ENCODE measurements around the gene VPS52. TPM values are rescaled to one million over a fixed set of nuclear protein-coding genes. Genes with fewer than 3 reads are reported as not detected.
A peak's percentile ranks its signal among the peaks of the same experiment; 100 is the strongest.
"Not testable (repeated sequence)": the region's sequence is repeated elsewhere in the genome, so short reads cannot be mapped to it uniquely, and the experiment has no call there.

VPS52 gene
- total RNA-seq, 4 donors from 2014 or later, result 37.7 to 46.5 (median 45.2) TPM

DNA sequence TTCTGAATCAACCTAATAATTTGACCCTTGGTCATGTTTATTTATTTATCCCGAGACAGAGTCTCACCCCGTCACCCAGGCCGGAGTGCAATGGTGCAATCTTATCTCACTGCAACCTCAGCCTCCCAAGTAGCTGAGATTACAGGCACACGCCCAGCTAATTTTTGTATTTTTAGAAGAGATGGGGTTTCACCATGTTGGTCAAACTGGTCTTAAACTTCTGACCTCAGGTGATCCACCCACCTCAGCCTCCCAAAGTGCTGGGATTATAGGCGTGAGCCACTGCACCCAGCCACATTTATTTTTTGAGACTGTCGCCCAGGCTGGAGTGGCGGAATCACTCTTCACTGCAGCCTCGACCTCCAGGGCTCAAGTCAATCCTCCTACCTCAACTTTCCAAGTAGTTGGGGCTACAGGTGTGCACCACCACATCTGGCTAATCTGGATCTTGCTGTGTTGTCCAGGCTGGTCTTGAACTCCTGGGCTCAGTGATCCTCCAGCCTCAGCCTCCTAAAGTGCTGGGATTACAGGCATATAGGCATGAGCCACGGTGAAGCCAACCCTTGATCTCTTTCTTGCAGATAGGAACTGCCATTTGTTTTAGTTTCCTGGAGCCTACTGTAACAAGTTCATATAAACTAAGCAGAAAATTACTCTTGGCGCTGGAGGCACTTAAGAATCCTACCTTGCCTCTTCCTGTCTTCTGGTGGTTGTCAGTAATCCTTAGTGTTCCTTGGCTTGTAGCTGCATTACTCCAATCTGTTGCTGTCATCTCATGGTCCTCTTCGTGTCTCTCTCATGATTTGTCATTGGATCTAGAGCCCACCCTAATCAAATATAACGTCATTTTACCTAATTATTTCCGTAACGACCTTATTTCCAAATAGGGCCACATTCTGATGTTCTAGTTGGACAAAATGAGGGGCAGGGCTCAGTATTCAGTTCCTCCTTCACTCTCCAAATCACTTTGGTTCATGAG lies 2.5 kb upstream of the VPS52 start:
- no peak for DNase-seq (ENCODE audit: low spot score in 2 of 2)
- H3K27ac ChIP-seq, result no peak overlapping the region
- TF ChIP-seq POLR2A (IDR thresholded peaks at IDR 0.05) (no peak), EP300 (IDR thresholded peaks at IDR 0.05) (no peak)
- TF ChIP-seq, protein P1, sequence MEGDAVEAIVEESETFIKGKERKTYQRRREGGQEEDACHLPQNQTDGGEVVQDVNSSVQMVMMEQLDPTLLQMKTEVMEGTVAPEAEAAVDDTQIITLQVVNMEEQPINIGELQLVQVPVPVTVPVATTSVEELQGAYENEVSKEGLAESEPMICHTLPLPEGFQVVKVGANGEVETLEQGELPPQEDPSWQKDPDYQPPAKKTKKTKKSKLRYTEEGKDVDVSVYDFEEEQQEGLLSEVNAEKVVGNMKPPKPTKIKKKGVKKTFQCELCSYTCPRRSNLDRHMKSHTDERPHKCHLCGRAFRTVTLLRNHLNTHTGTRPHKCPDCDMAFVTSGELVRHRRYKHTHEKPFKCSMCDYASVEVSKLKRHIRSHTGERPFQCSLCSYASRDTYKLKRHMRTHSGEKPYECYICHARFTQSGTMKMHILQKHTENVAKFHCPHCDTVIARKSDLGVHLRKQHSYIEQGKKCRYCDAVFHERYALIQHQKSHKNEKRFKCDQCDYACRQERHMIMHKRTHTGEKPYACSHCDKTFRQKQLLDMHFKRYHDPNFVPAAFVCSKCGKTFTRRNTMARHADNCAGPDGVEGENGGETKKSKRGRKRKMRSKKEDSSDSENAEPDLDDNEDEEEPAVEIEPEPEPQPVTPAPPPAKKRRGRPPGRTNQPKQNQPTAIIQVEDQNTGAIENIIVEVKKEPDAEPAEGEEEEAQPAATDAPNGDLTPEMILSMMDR (IDR thresholded peaks at IDR 0.05), result no peak
- H3K9me3 ChIP-seq, result no peaks in the 10 kb centered on the region
- H3K27me3 ChIP-seq, result no peaks in the 10 kb centered on the region
- no peak overlapping the region for H3K4me3 ChIP-seq
- peaks cover 0 to 54% (median 16%) of the 10 kb centered on the region in 3 donors for H3K36me3 ChIP-seq
- 70 to 71% methylated on average over 14 of the region's 14 CpGs for WGBS, 2 donors
- H3K4me1 ChIP-seq, result peaks cover 3 to 80% (median 57%) of the 10 kb centered on the region in 4 donors

DNA sequence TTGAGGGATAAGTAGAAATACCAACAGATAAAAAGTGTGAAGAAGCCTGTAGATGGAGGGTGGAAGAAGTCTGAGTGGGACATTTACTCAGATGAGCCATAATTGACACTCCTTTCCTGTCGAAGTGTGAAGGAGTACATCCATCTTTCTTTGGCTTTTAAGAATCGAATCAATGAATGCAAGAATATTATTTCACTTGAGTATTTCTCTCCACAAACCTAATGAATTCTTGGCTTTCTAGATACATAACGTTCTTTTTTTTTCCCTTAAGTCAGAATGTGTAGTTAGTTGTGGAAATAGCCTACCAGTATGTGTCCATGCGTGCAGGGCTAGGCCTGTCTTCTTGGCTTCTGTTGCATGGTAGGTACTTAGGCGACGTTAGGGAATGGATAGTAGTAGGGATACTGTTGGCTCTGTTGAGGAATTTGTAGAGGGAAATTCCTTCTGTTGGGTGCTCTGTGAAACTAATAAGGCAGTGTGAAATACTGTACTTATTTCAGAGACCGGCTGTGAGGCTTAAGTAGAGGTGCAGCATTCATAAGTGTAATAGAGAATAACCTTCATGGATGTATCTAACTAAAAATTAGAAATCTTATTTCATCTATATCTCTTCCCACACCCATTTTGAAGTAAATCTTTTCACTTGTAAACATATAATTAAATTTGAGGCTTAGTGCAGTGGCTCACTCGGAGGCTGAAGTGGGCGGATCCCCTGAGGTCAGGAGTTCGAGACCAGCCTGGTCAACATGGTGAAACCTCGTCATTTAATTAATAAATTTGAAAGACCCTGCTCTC lies 1.6 kb upstream of the VPS52 start:
- DNase-seq (ENCODE audit: low spot score in 2 of 2), result no peak
- peaks cover 0 to 54% (median 16%) of the 10 kb centered on the region in 3 donors for H3K36me3 ChIP-seq
- H3K27me3 ChIP-seq, result no peaks in the 10 kb centered on the region
- WGBS, 2 donors, result 61% methylated on average over 11 of the region's 11 CpGs
- peak overlapping the region in 3 of 4 donors; percentile 80 to 94 (median 82) for H3K4me3 ChIP-seq
- peaks cover 3 to 78% (median 56%) of the 10 kb centered on the region in 4 donors for H3K4me1 ChIP-seq
- H3K27ac ChIP-seq, result peak overlapping the region in 3 of 4 donors; percentile 86 to 96 (median 93)
- TF ChIP-seq POLR2A (IDR thresholded peaks at IDR 0.05) (no peak), EP300 (IDR thresholded peaks at IDR 0.05) (no peak)
- H3K9me3 ChIP-seq, result no peaks in the 10 kb centered on the region

DNA sequence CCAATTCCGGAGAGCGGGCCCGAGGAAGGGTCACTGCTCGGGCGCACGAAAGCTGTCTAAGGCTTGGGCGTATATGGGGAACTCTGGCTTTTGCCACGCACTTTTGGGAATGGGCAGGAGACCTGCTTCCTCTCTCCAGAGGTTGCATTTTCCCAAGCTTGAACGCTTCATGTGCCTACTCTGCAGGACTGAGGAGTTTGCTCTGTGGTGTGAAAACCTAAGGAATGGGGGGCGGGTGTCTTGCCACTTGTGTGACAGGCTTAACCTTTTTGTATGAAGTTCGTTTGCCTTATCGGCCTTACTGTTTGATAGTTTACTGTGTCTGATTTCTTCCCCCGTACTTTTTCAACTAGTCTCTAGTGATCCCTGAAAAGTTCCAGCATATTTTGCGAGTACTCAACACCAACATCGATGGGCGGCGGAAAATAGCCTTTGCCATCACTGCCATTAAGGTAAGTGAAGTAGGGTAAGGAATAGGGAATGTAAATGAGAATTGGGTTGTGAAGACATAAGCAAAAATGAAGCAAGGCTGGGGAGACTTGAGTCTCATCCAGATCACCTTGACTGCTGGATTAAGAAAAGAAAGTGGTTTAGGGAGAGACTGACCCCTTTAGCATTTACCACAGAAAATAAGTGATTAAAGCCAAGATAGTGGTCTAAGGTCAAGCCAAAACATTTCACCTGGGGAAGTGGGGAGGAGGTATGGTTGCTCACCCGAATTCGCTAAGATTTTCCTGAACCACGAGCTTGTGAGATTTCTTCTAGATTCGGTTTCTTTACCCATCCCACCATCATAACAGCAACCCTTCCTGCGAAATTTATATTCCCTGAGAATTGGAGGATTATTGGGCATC lies 826 bp upstream of the VPS52 start:
- Histone ChIP-seq H3K27ac (peak overlapping the region; percentile 29 to 96 (median 90)), H3K36me3 (peaks cover 0 to 62% (median 24%) of the 10 kb centered on the region in 3 donors), H3K27me3 (no peaks in the 10 kb centered on the region), H3K9me3 (no peaks in the 10 kb centered on the region), H3K4me3 (peak overlapping the region; percentile 80 to 94 (median 82)), H3K4me1 (peaks cover 3 to 70% (median 50%) of the 10 kb centered on the region in 4 donors)
- no peak for DNase-seq (ENCODE audit: low spot score in 2 of 2)
- no peak for TF ChIP-seq POLR2A (IDR thresholded peaks at IDR 0.05)
- no peak for TF ChIP-seq EP300 (IDR thresholded peaks at IDR 0.05)
- TF ChIP-seq, protein P1 (IDR thresholded peaks at IDR 0.05), result no peak
- WGBS, 2 donors, result 14 to 15% methylated on average over 22 of the region's 22 CpGs

DNA sequence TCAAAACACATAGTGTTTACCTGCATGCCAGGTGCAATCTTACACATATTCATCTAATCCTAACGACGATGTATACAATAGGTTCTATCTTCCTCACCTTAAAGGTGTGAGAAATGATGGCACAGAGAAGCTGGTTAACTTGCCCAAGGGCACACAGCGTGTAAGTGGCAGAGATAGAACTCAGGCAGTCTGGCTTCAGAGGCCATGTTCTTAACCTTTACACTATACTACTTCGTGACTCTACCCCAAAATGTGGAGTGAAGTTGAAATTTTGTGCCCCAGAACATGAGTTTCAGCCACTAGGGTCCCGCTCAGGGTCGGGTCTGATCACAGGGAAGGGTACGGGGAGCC lies 584 bp downstream of the VPS52 start:
- H3K4me3 ChIP-seq, result peak overlapping the region; percentile 80 to 94 (median 82)
- H3K36me3 ChIP-seq, result peaks cover 0 to 72% (median 37%) of the 10 kb centered on the region in 3 donors
- H3K9me3 ChIP-seq, result no peaks in the 10 kb centered on the region
- TF ChIP-seq, protein P1 (IDR thresholded peaks at IDR 0.05), result no peak
- TF ChIP-seq POLR2A (IDR thresholded peaks at IDR 0.05), result no peak
- no peak for TF ChIP-seq EP300 (IDR thresholded peaks at IDR 0.05)
- H3K4me1 ChIP-seq, result peaks cover 3 to 60% (median 40%) of the 10 kb centered on the region in 4 donors
- H3K27ac ChIP-seq, result peak overlapping the region; percentile 82 to 96 (median 90)
- H3K27me3 ChIP-seq, result no peaks in the 10 kb centered on the region
- 1 to 2% methylated on average over 7 of the region's 7 CpGs for WGBS, 2 donors
- DNase-seq (ENCODE audit: low spot score in 2 of 2), result no peak

DNA sequence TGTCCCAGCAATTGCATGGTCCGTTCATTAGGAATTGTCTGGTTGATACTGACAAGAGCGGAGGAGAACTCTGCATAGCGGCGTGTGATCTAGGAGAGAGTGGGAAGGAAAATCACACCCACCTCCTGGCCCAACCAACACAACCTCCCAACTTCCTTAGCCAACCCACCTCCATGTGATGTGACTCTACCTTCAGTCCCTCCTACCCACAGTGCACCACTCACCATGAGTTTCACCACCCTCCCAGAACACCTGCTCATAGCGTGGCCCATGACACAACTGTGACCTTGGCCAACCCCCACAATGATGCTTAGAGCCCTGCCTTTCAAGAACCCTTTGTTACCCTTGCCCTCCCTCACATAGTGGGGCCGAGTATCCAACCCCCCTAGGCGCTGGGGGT lies 7.7 kb downstream of the VPS52 start:
- Histone ChIP-seq H3K27me3 (no peaks in the 10 kb centered on the region), H3K4me3 (no peak overlapping the region), H3K4me1 (peaks cover 0 to 5% (median 0%) of the 10 kb centered on the region in 4 donors), H3K9me3 (no peaks in the 10 kb centered on the region), H3K36me3 (peaks cover 0 to 96% (median 32%) of the 10 kb centered on the region in 3 donors), H3K27ac (no peak overlapping the region)
- TF ChIP-seq, protein P1 (IDR thresholded peaks at IDR 0.05), result no peak
- no peak for TF ChIP-seq EP300 (IDR thresholded peaks at IDR 0.05)
- TF ChIP-seq POLR2A (IDR thresholded peaks at IDR 0.05), result no peak
- WGBS, 2 donors, result 78 to 79% methylated on average over 7 of the region's 7 CpGs
- no peak for DNase-seq (ENCODE audit: low spot score in 2 of 2)

DNA sequence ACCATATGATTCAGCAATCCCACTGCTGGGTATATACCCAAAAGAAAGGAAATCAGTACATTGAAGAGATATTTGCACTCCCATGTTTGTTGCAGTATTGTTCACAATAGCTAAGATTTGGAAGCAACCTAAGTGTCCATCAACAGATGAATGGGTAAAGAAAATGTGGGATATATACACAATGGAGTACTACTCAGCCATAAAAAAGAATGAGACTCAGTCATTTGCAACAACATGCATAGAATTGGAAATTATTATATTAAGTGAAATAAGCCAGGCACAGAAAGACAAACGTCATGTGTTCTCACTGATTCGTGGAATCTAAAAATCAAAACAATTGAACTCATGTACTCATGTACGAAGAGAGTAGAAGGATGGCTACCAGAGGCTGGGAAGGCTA lies 9.2 kb downstream of the VPS52 start:
- not testable (repeated sequence) for H3K9me3 ChIP-seq; H3K27me3 ChIP-seq; H3K4me3 ChIP-seq; H3K27ac ChIP-seq; DNase-seq (ENCODE audit: low spot score in 2 of 2); H3K4me1 ChIP-seq
- 92 to 99% methylated on average over 3 of the region's 3 CpGs for WGBS, 2 donors
- H3K36me3 ChIP-seq, result peaks cover 0 to 95% (median 20%) of the 10 kb centered on the region in 3 donors
